ENCODE results near the gene DENND1A.

DENND1A gene

DNA sequence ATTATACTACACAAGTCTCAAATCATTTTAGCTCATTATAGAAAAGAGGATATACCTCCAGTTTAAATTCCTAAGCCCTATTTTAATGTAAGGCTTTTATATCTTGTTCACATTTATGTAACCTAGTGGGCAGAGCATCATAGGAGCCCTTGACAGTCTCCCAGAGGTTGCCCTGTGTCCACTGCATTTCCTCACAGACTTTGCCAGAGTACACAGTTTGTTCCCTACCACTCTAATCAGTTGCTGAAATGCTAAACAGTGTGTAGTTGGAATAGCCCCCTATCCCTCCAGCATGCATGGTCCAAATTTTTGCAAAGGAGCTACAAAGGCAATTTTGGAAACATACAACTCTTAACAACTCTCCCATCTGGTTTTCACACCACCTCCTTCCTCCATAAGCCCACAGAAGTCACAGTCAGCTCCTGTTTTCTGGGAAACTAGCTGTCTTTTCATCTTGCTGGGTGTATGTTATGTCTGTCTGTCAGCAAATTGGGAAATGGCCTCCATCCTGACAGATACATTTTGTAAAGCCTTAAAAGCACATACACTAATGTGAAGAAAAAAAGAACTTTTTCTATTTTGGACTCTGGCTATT is 212.2 kb downstream of the DENND1A start:
- no peak overlapping the region for H3K9ac ChIP-seq (ENCODE audit: insufficient read length)
- no peak for TF ChIP-seq FOXP2 (optimal IDR thresholded peaks at IDR 0.05; ENCODE audit: control extremely low read depth, extremely low read length, insufficient read depth)
- TF ChIP-seq EZH2 (IDR thresholded peaks at IDR 0.05), result no peak
- no peak for TF ChIP-seq POLR2AphosphoS5 (IDR thresholded peaks at IDR 0.05; ENCODE audit: borderline replicate concordance, low read depth, low read length)
- no peaks in the 10 kb centered on the region for H3K36me3 ChIP-seq (ENCODE audit: insufficient read depth, low read length)
- no peak overlapping the region for H3K27ac ChIP-seq
- H3K4me3 ChIP-seq, result no peak overlapping the region
- DNase-seq (ENCODE audit: low read depth, low spot score), result no peak
- no peaks in the 10 kb centered on the region for H3K9me3 ChIP-seq (ENCODE audit: low read depth, low read length)

DNA sequence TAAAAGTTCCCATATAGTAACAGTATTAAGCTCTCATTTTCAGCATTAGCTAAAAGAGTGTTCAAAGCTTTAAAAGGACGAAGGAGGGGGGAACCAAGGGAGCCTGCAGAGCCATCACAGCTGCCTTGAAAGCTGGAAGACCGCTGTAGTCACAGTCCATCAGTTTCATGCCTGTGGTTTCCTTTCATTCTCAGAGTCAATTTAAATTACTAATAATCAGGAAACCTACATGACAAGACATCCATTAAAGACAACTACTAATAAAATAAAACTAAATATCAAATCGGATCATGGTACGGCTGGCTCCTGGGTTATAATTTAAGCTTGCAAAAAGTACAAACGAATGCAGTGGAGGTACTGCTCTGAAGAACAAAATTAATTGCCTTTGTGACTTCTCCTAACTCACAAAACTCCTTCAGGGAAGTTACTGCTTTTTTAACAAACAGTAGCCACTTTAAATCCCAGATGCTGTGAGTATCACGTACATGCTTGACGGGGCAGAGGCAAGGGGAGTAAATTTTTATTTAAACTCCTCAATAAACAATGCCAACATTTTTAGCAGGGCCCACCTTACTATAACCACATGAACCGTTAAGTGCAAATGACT is 213.5 kb downstream of the DENND1A start:
- Histone ChIP-seq H3K27ac (no peak overlapping the region), H3K4me3 (no peak overlapping the region), H3K36me3 (ENCODE audit: insufficient read depth, low read length) (no peaks in the 10 kb centered on the region), H3K9ac (ENCODE audit: insufficient read length) (no peak overlapping the region), H3K9me3 (ENCODE audit: low read depth, low read length) (no peaks in the 10 kb centered on the region)
- no peak for DNase-seq (ENCODE audit: low read depth, low spot score)
- no peak for TF ChIP-seq EZH2 (IDR thresholded peaks at IDR 0.05)

DNA sequence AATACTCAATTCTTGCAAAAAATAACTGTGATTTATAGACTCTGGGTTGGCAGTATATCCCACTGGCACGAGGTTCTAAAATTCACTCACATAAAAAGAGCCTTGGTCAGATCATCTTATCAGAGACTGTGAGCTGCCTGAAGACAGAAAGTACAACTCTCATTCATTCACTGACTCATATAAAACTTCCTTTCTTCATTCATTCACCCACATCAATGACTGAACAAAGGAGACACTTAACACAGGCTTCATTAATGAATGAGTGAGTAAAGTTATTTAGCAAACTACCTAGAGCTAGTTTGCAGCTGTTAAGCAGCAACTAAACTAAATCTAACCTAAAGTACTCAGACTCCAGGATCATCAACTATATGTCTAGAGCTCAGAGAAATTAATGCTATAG is 214.7 kb downstream of the DENND1A start:
- DNase-seq (ENCODE audit: low read depth, low spot score), result no peak
- Histone ChIP-seq H3K4me3 (no peak overlapping the region), H3K36me3 (ENCODE audit: insufficient read depth, low read length) (no peaks in the 10 kb centered on the region), H3K9me3 (ENCODE audit: low read depth, low read length) (no peaks in the 10 kb centered on the region), H3K9ac (ENCODE audit: insufficient read length) (no peak overlapping the region), H3K27ac (no peak overlapping the region)
- TF ChIP-seq EZH2 (IDR thresholded peaks at IDR 0.05), result no peak
- TF ChIP-seq FOXP2 (optimal IDR thresholded peaks at IDR 0.05; ENCODE audit: control extremely low read depth, extremely low read length, insufficient read depth), result no peak
- TF ChIP-seq POLR2AphosphoS5 (IDR thresholded peaks at IDR 0.05; ENCODE audit: borderline replicate concordance, low read depth, low read length), result no peak

DNA sequence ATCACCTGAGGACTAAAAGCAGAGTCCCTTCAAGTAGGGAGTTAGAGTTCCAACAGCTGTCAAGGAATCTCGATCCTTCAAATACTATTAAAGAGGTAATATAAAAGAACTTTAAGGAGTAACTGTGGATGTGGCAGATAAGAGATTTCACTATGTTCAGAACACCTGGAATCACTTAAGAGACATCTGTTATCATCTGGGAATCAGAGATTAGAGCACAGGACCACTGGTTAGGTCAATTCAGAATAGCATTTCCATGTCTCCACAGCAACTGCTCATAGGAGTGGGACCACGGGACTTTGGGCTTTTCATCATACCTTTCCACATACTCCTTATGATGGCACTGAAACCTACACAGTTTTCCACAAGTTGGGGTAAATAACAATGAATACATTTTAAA is 216.6 kb downstream of the DENND1A start:
- no peak for TF ChIP-seq POLR2AphosphoS5 (IDR thresholded peaks at IDR 0.05; ENCODE audit: borderline replicate concordance, low read depth, low read length)
- no peak for TF ChIP-seq FOXP2 (optimal IDR thresholded peaks at IDR 0.05; ENCODE audit: control extremely low read depth, extremely low read length, insufficient read depth)
- no peak for TF ChIP-seq EZH2 (IDR thresholded peaks at IDR 0.05)
- Histone ChIP-seq H3K9me3 (ENCODE audit: low read depth, low read length) (no peaks in the 10 kb centered on the region), H3K36me3 (ENCODE audit: insufficient read depth, low read length) (no peaks in the 10 kb centered on the region), H3K27ac (no peak overlapping the region), H3K9ac (ENCODE audit: insufficient read length) (no peak overlapping the region), H3K4me3 (no peak overlapping the region)
- DNase-seq (ENCODE audit: low read depth, low spot score), result no peak

DNA sequence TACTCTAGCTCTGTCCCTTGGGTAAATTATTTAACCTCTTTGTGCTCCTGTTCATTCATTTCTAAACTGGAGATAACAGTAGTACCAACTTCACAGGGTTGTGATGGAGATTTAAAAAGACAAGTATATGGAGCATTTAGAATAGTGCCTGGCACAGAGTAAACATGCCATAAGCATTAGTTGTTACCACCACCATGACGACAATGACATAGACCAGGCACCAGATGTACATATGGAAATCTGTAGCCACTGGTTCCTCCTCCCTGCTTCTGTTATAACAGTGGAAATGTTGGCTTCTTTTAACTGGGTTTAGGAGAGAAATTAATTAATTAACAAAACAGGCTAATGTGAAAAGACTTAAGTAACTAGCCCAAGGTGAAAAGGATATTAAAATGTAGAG is 217.5 kb downstream of the DENND1A start:
- Histone ChIP-seq H3K9ac (ENCODE audit: insufficient read length) (no peak overlapping the region), H3K9me3 (ENCODE audit: low read depth, low read length) (no peaks in the 10 kb centered on the region), H3K36me3 (ENCODE audit: insufficient read depth, low read length) (no peaks in the 10 kb centered on the region), H3K27ac (no peak overlapping the region), H3K4me3 (no peak overlapping the region)
- DNase-seq (ENCODE audit: low read depth, low spot score), result no peak
- TF ChIP-seq EZH2 (IDR thresholded peaks at IDR 0.05), result no peak
- no peak for TF ChIP-seq POLR2AphosphoS5 (IDR thresholded peaks at IDR 0.05; ENCODE audit: borderline replicate concordance, low read depth, low read length)
- TF ChIP-seq FOXP2 (optimal IDR thresholded peaks at IDR 0.05; ENCODE audit: control extremely low read depth, extremely low read length, insufficient read depth), result no peak

DNA sequence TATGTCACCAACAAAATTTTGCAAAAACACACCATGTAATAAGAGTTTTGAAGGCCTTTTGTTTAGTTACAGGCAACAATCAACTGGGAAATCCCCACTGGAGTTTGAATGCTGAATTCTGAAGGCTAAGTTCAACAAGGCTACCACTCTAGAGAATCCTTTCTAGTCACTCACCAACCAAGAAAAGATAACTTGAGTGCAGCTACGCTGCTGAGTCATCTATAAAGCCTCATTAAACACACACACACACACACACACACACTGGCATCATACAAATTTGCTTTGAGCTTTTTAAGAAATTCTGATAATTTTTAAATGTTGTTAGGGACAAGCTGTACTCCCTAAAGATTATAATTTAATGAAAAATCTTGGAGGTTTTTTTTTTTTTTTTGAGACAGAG is 219.6 kb downstream of the DENND1A start:
- Histone ChIP-seq H3K9ac (ENCODE audit: insufficient read length) (no peak overlapping the region), H3K4me3 (no peak overlapping the region), H3K9me3 (ENCODE audit: low read depth, low read length) (no peaks in the 10 kb centered on the region), H3K36me3 (ENCODE audit: insufficient read depth, low read length) (no peaks in the 10 kb centered on the region), H3K27ac (no peak overlapping the region)
- no peak for DNase-seq (ENCODE audit: low read depth, low spot score)
- TF ChIP-seq FOXP2 (optimal IDR thresholded peaks at IDR 0.05; ENCODE audit: control extremely low read depth, extremely low read length, insufficient read depth), result no peak
- TF ChIP-seq EZH2 (IDR thresholded peaks at IDR 0.05), result no peak
- no peak for TF ChIP-seq POLR2AphosphoS5 (IDR thresholded peaks at IDR 0.05; ENCODE audit: borderline replicate concordance, low read depth, low read length)

DNA sequence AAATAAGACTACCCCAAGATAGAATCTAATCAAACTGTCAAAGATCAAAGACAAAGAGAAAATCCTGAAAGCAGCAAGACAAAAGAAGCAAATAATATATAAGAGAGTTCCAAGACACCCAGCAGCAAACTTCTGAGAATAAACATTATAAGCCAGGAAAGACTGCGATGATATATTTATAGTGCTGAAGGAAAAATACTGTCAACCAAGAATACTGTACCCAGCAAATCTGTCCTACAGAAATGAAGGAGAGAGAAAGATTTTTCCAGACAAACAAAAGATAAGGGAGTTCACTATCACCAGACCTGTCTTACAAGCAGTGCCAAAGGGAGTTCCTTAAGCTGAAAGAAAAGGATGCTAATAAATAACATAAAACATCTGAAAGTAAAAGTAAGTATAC is 227.4 kb downstream of the DENND1A start:
- no peaks in the 10 kb centered on the region for H3K36me3 ChIP-seq (ENCODE audit: insufficient read depth, low read length)
- H3K9me3 ChIP-seq (ENCODE audit: low read depth, low read length), result no peaks in the 10 kb centered on the region
- no peak overlapping the region for H3K4me3 ChIP-seq
- TF ChIP-seq FOXP2 (optimal IDR thresholded peaks at IDR 0.05; ENCODE audit: control extremely low read depth, extremely low read length, insufficient read depth), result no peak
- no peak for TF ChIP-seq EZH2 (IDR thresholded peaks at IDR 0.05)
- no peak for TF ChIP-seq POLR2AphosphoS5 (IDR thresholded peaks at IDR 0.05; ENCODE audit: borderline replicate concordance, low read depth, low read length)
- H3K27ac ChIP-seq, result no peak overlapping the region
- H3K9ac ChIP-seq (ENCODE audit: insufficient read length), result no peak overlapping the region
- no peak for DNase-seq (ENCODE audit: low read depth, low spot score)

DNA sequence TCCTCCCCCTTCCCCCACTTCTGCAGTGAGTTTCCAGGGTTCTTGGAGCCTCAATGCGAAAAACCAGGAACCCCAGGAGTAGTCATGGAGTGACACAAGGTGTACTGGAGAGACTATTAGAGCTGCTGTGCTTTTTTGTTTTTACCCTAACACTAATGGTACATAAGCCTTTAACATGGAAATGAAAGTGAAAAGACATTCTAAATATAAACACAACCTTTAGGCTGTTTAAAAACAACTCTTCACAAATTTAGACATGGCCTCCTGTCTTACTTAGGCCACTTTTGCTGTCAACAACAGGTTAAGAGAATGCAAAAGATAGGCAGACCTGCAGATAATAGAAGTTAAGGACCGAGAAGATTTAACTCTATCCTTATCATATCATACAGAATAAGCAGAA is 232.2 kb downstream of the DENND1A start:
- H3K9me3 ChIP-seq (ENCODE audit: low read depth, low read length), result no peaks in the 10 kb centered on the region
- H3K9ac ChIP-seq (ENCODE audit: insufficient read length), result no peak overlapping the region
- no peak overlapping the region for H3K27ac ChIP-seq
- TF ChIP-seq FOXP2 (optimal IDR thresholded peaks at IDR 0.05; ENCODE audit: control extremely low read depth, extremely low read length, insufficient read depth), result no peak
- TF ChIP-seq POLR2AphosphoS5 (IDR thresholded peaks at IDR 0.05; ENCODE audit: borderline replicate concordance, low read depth, low read length), result no peak
- no peak for TF ChIP-seq EZH2 (IDR thresholded peaks at IDR 0.05)
- no peaks in the 10 kb centered on the region for H3K36me3 ChIP-seq (ENCODE audit: insufficient read depth, low read length)
- H3K4me3 ChIP-seq, result no peak overlapping the region
- no peak for DNase-seq (ENCODE audit: low read depth, low spot score)

DNA sequence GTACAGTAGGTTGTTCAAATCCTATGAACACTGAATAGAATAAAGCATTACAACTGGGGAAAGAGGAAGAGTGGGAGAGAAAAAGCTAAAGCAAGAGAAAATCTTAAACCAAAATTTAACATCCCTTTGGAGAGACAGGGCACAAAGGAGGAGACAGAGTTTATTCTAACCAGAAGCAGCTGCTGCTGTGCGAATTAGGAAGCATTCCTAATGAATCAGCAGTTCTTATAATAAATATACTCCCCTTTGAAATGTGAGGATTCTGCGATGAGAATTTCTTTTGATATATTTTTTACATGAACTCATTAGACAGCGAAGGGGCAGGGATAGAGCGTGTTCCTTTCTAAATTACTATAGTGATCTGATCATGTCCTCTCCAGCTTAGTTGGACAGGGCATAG is 233.4 kb downstream of the DENND1A start:
- TF ChIP-seq FOXP2 (optimal IDR thresholded peaks at IDR 0.05; ENCODE audit: control extremely low read depth, extremely low read length, insufficient read depth), result no peak
- no peak for TF ChIP-seq POLR2AphosphoS5 (IDR thresholded peaks at IDR 0.05; ENCODE audit: borderline replicate concordance, low read depth, low read length)
- no peak for TF ChIP-seq EZH2 (IDR thresholded peaks at IDR 0.05)
- no peak for DNase-seq (ENCODE audit: low read depth, low spot score)
- no peak overlapping the region for H3K27ac ChIP-seq
- H3K9me3 ChIP-seq (ENCODE audit: low read depth, low read length), result no peaks in the 10 kb centered on the region
- no peak overlapping the region for H3K9ac ChIP-seq (ENCODE audit: insufficient read length)
- no peaks in the 10 kb centered on the region for H3K36me3 ChIP-seq (ENCODE audit: insufficient read depth, low read length)
- no peak overlapping the region for H3K4me3 ChIP-seq
